Endothelial cell of umbilical vein (primary cell): ENCODE data around the gene ARHGEF19. TPM values are rescaled to one million over a fixed set of nuclear protein-coding genes. Genes with fewer than 3 reads are reported as not detected.

ENCODE experiments used
- BruUV-seq: library from RNA; stranded (reverse); fragments of 400-500 nt; replicated peaks from 2 replicates; lab custom pipeline; 2021; lab: Mats Ljungman, UMichigan
- CTCF ChIA-PET: fragments of 300-600, 350-600 bp; sonication (Branson Sonifier 250); formaldehyde crosslinking; loops from one replicate; lab custom pipeline; 2021; ENCODE audit warnings: antibody characterized with exemption, inconsistent platforms; lab: Charles Lee
- POLR2A ChIA-PET: fragments of 300-600, 350-600 bp; sonication (Branson Sonifier 250); formaldehyde crosslinking; loops from one replicate; lab custom pipeline; 2021; ENCODE audit warnings: antibody characterized with exemption, inconsistent platforms; lab: Charles Lee
- DNase-seq: peaks from one replicate; pipeline ENCODE4 v3.0.0-alpha.2; 2011; ENCODE audit warnings: low read depth, low spot score
- FAIRE-seq: peaks from 2 replicates; lab custom pipeline; 2011; peaks lifted over from hg19 to GRCh38; lab: Jason Lieb, UNC
- H2AFZ ChIP-seq: 2 replicates; pipeline ENCODE4 v1.6.0; 2012; ENCODE audit warnings: low read depth, low read length, control low read depth, inconsistent platforms
- H3K27ac ChIP-seq: 2 replicates; pipeline ENCODE4 v1.5.1; 2011; ENCODE audit warnings: low read depth, mild to moderate bottlenecking, control low read depth, low read length, moderate library complexity; ENCODE audit not compliant: insufficient read depth
- H3K27me3 ChIP-seq, 2 experiments: 2 replicates each; pipeline versions ENCODE4 v1.6.0 to v1.6.1; 2011; ENCODE audit warnings: low read length in 2 of 2, mixed read lengths in 1 of 2; ENCODE audit not compliant: control insufficient read depth in 2 of 2, insufficient read depth in 2 of 2
- H3K36me3 ChIP-seq, 2 experiments: 2 replicates in 1 of 2; 3 replicates in 1 of 2; pipeline ENCODE4 v1.5.1; 2011; ENCODE audit warnings: low read length in 2 of 2, mild to moderate bottlenecking in 1 of 2, moderate library complexity in 1 of 2; ENCODE audit not compliant: control insufficient read depth in 2 of 2, insufficient read depth in 2 of 2; ENCODE audit errors: extremely low read depth in 1 of 2
- H3K4me1 ChIP-seq: 3 replicates; pipeline ENCODE4 v1.5.1; 2011; ENCODE audit warnings: mild to moderate bottlenecking, low read length; ENCODE audit not compliant: control insufficient read depth, insufficient read depth; ENCODE audit errors: extremely low read depth
- H3K4me2 ChIP-seq: 2 replicates; pipeline ENCODE4 v1.6.1; 2011; ENCODE audit warnings: low read length, control low read depth, mixed read lengths; ENCODE audit not compliant: insufficient read depth
- H3K4me3 ChIP-seq, 3 experiments: fragments of 200-600 bp in 1 of 3; sonication (generic), shearing (Covaris generic) in 1 of 3; replicated peaks in 1 of 3; 2 replicates each; pipeline ENCODE4 v1.5.1; 2011 to 2016; ENCODE audit warnings: control low read depth in 3 of 3, low read length in 3 of 3, mild to moderate bottlenecking in 2 of 3, inconsistent platforms in 1 of 3, low read depth in 1 of 3, moderate library complexity in 1 of 3; ENCODE audit not compliant: insufficient read depth in 1 of 3
- H3K79me2 ChIP-seq: 2 replicates; pipeline ENCODE4 v1.6.0; 2012; ENCODE audit warnings: low read length, inconsistent platforms; ENCODE audit not compliant: control insufficient read depth, insufficient read depth
- H3K9ac ChIP-seq: replicated peaks from 2 replicates; pipeline ENCODE3; 2011; ENCODE audit warnings: low read length, control low read depth; ENCODE audit not compliant: insufficient read depth; ENCODE audit errors: extremely low read depth
- H3K9me1 ChIP-seq: replicated peaks from 3 replicates; pipeline ENCODE4 v1.6.0; 2011; ENCODE audit warnings: mild to moderate bottlenecking, low read length; ENCODE audit not compliant: control insufficient read depth, insufficient read depth; ENCODE audit errors: extremely low read depth
- H3K9me3 ChIP-seq: replicated peaks from 2 replicates; pipeline ENCODE4 v1.5.1; 2012; ENCODE audit warnings: low read length, inconsistent platforms; ENCODE audit not compliant: control insufficient read depth, insufficient read depth
- H4K20me1 ChIP-seq: replicated peaks from 2 replicates; pipeline ENCODE3; 2011; ENCODE audit warnings: mild to moderate bottlenecking, low read length; ENCODE audit not compliant: control insufficient read depth, insufficient read depth; ENCODE audit errors: extremely low read depth
- CTCF ChIP-seq, 2 donors: IDR thresholded peaks; 1 replicate in 1 of 2; 2 replicates in 1 of 2; pipeline ENCODE4 v1.5.1; 2011; ENCODE audit warnings: low read length in 2 of 2, mild to moderate bottlenecking in 2 of 2, moderate library complexity in 2 of 2, control low read depth in 1 of 2, inconsistent platforms in 1 of 2, low read depth in 1 of 2; ENCODE audit not compliant: insufficient read depth in 1 of 2; ENCODE audit errors: extremely low read depth in 1 of 2
- EZH2 ChIP-seq: IDR thresholded peaks from 2 replicates; pipeline ENCODE4 v1.6.1; 2012; ENCODE audit warnings: borderline replicate concordance, low read depth, mild to moderate bottlenecking, moderate library complexity, low read length, inconsistent platforms; ENCODE audit not compliant: severe bottlenecking
- FOS ChIP-seq: IDR thresholded peaks from 2 replicates; pipeline ENCODE4 v1.6.1; 2011; ENCODE audit warnings: mild to moderate bottlenecking, low read length, moderate library complexity, borderline replicate concordance; ENCODE audit not compliant: insufficient read depth
- GATA2 ChIP-seq: IDR thresholded peaks from 2 replicates; pipeline ENCODE4 v1.7.0; 2011; ENCODE audit warnings: low read depth, mild to moderate bottlenecking, moderate library complexity, mixed read lengths, low read length; ENCODE audit not compliant: insufficient read length, insufficient read depth
- JUN ChIP-seq: IDR thresholded peaks from 2 replicates; pipeline ENCODE4 v1.6.1; 2011; ENCODE audit warnings: borderline replicate concordance, low read depth; ENCODE audit not compliant: insufficient read length, insufficient read depth
- MAX ChIP-seq: IDR thresholded peaks from 2 replicates; pipeline ENCODE4 v1.6.1; 2011; ENCODE audit not compliant: insufficient read depth, insufficient read length
- MYC ChIP-seq: IDR thresholded peaks from one replicate; pipeline ENCODE4 v1.6.1; 2011; ENCODE audit warnings: mild to moderate bottlenecking, low read depth, low read length
- POLR2A ChIP-seq: IDR thresholded peaks from 2 replicates; pipeline ENCODE4 v1.6.1; 2012; ENCODE audit warnings: low read depth, mild to moderate bottlenecking, control low read depth, low read length
- POLR2AphosphoS5 ChIP-seq: IDR thresholded peaks from 2 replicates; pipeline ENCODE4 v1.6.1; 2012; ENCODE audit warnings: low read depth, mild to moderate bottlenecking, control low read depth, low read length, moderate library complexity; ENCODE audit not compliant: insufficient read depth
- dilution Hi-C: fragments of 300-500 bp; cut with MboI; formaldehyde crosslinking; loops from one replicate; pipeline ENCODE4 v1.15.0; 2019; ENCODE audit warnings: low sequenced_read_pairs; ENCODE audit not compliant: extremely low pct_ligation_motif_present
- intact Hi-C: fragments of 100-400 bp; cut with micrococcal nuclease; formaldehyde crosslinking; loops from one replicate; pipeline ENCODE4 v1.10.0; 2022
- polyA plus RNA-seq, 4 experiments: library from polyadenylated mRNA; depleted of rRNA in 3 of 4; stranded (reverse) in 3 of 4; unstranded in 1 of 4; fragments of >200 nt; gene quantifications; 2 replicates each; pipeline versions ENCODE4 v1.2.1 to v1.2.3, GENCODE V29; 2011 to 2012; ENCODE audit warnings: missing spikeins in 1 of 4
- total RNA-seq: library from RNA; stranded (reverse); gene quantifications from 2 replicates; pipeline ENCODE4 v1.2.3, GENCODE V29; 2021

Gene ARHGEF19
- total and polyA plus RNA-seq, 2 donors (not counting 3 experiments of a cell fraction or from before 2014, with no cell fraction given): 6.2 to 8.0 TPM

GRCh38 chr1:16208270-16208987 is 4.0 kb downstream of the ARHGEF19 start:
- Histone ChIP-seq H2AFZ (no peak overlapping the region), H3K9me3 (no peaks in the 10 kb centered on the region), H4K20me1 (no peaks in the 10 kb centered on the region), H3K4me1 (peaks cover 9% of the 10 kb centered on the region), H3K27ac (no peak overlapping the region), H3K9ac (no peak overlapping the region), H3K79me2 (no peaks in the 10 kb centered on the region), H3K9me1 (no peaks in the 10 kb centered on the region), H3K27me3 (no peaks in the 10 kb centered on the region), H3K4me2 (no peak overlapping the region), H3K4me3 (no peak overlapping the region), H3K36me3 (no peaks in the 10 kb centered on the region)
- CTCF ChIA-PET: interaction anchor here (1.5 kb wide), 1 partner anchor 130 kb away, joined by 10 read pairs; no protein-coding TSS in a partner anchor
- POLR2A ChIA-PET: no interaction called here
- no TSS peak for BruUV-seq
- intact Hi-C loops (loop anchor here (5.0 to 10.0 kb wide), 2 partner anchors 144 to 236 kb away; partner anchors contain the start of genes FBXO42 and NECAP2), dilution Hi-C loops (no loop called here)
- no peak for DNase-seq
- no peak for FAIRE-seq
- no peak for TF ChIP-seq JUN
- no peak for TF ChIP-seq EZH2
- no peak for TF ChIP-seq POLR2AphosphoS5
- TF ChIP-seq POLR2A: no peak
- TF ChIP-seq MAX: no peak
- no peak for TF ChIP-seq GATA2
- no peak for TF ChIP-seq CTCF (IDR thresholded peaks at IDR 0.05; ENCODE audit: extremely low read depth in 1 of 2, insufficient read depth in 1 of 2, low read depth in 1 of 2, low read length in 2 of 2)
- no peak for TF ChIP-seq FOS
- no peak for TF ChIP-seq MYC
